Measurements from ENCODE around the gene CACNG3. TPM values are rescaled to one million over a fixed set of nuclear protein-coding genes. Genes with fewer than 3 reads are reported as not detected.
"Not testable (repeated sequence)": the region's sequence is repeated elsewhere in the genome, so short reads cannot be mapped to it uniquely, and the experiment has no call there.

Gene CACNG3
- total RNA-seq, 1 donor = not detected

DNA sequence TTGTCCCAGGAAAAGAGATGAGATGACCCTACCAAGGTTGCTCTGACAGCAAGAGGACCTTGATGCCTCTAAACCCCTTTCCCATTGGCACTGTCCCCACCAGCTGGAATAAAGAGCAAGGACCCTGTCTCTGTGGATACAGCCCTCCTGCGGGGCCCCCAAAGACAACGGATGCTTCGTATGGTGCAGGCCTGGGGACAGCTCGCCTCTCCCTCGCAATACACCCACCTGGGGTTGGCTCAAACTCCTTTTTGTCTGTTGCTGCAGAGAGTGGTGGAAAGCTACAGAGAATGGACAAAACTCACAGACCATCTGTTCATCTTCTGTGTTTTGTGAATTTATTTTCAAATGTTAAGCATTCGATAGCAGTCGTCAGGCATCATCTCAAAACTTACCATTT, 27.6 kb upstream of the CACNG3 start:
- no peak overlapping the region for H3K4me3 ChIP-seq (ENCODE audit: insufficient read depth, low read length)
- H3K4me2 ChIP-seq (ENCODE audit: insufficient read depth, low read length) = no peak overlapping the region
- no peaks in the 10 kb centered on the region for H3K36me3 ChIP-seq (ENCODE audit: insufficient read depth, low read length)
- DNase-seq (ENCODE audit: insufficient read length, low spot score, missing footprints) = no peak
- H3K27ac ChIP-seq (ENCODE audit: low read depth, low read length) = no peak overlapping the region
- no peak overlapping the region for H2AFZ ChIP-seq (ENCODE audit: low read length)
- H3K4me1 ChIP-seq (ENCODE audit: insufficient read depth, low read length) = no peaks in the 10 kb centered on the region
- no peaks in the 10 kb centered on the region for H4K20me1 ChIP-seq (ENCODE audit: insufficient read depth, low read length)
- H3K27me3 ChIP-seq (ENCODE audit: insufficient read depth, low read length) = no peaks in the 10 kb centered on the region
- TF ChIP-seq, protein P1, sequence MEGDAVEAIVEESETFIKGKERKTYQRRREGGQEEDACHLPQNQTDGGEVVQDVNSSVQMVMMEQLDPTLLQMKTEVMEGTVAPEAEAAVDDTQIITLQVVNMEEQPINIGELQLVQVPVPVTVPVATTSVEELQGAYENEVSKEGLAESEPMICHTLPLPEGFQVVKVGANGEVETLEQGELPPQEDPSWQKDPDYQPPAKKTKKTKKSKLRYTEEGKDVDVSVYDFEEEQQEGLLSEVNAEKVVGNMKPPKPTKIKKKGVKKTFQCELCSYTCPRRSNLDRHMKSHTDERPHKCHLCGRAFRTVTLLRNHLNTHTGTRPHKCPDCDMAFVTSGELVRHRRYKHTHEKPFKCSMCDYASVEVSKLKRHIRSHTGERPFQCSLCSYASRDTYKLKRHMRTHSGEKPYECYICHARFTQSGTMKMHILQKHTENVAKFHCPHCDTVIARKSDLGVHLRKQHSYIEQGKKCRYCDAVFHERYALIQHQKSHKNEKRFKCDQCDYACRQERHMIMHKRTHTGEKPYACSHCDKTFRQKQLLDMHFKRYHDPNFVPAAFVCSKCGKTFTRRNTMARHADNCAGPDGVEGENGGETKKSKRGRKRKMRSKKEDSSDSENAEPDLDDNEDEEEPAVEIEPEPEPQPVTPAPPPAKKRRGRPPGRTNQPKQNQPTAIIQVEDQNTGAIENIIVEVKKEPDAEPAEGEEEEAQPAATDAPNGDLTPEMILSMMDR (IDR thresholded peaks at IDR 0.05; ENCODE audit: extremely low read depth, low read depth, low read length) = no peak
- no peaks in the 10 kb centered on the region for H3K9me3 ChIP-seq (ENCODE audit: low read depth, low read length)
- H3K79me2 ChIP-seq (ENCODE audit: insufficient read depth, low read length) = no peaks in the 10 kb centered on the region

- no peak for DNase-seq (ENCODE audit: insufficient read length, low spot score, missing footprints)
- no peak overlapping the region for H3K4me2 ChIP-seq (ENCODE audit: insufficient read depth, low read length)
- H3K4me1 ChIP-seq (ENCODE audit: insufficient read depth, low read length) = no peaks in the 10 kb centered on the region
- no peaks in the 10 kb centered on the region for H4K20me1 ChIP-seq (ENCODE audit: insufficient read depth, low read length)
- H3K9me3 ChIP-seq (ENCODE audit: low read depth, low read length) = no peaks in the 10 kb centered on the region
- H3K27ac ChIP-seq (ENCODE audit: low read depth, low read length) = no peak overlapping the region
- no peaks in the 10 kb centered on the region for H3K79me2 ChIP-seq (ENCODE audit: insufficient read depth, low read length)
- no peaks in the 10 kb centered on the region for H3K36me3 ChIP-seq (ENCODE audit: insufficient read depth, low read length)
- H3K4me3 ChIP-seq (ENCODE audit: insufficient read depth, low read length) = no peak overlapping the region
- H3K27me3 ChIP-seq (ENCODE audit: insufficient read depth, low read length) = no peaks in the 10 kb centered on the region
- no peak overlapping the region for H2AFZ ChIP-seq (ENCODE audit: low read length)
- TF ChIP-seq, protein P1 (IDR thresholded peaks at IDR 0.05; ENCODE audit: extremely low read depth, low read depth, low read length) = no peak
Observed at GRCh38 chr16:24232936-24233335, 23.2 kb upstream of the CACNG3 start.

GRCh38 chr16:24234737-24235136, 21.4 kb upstream of the CACNG3 start:
- Histone ChIP-seq H3K27me3 (ENCODE audit: insufficient read depth, low read length) (no peaks in the 10 kb centered on the region), H3K9me3 (ENCODE audit: low read depth, low read length) (no peaks in the 10 kb centered on the region), H3K4me2 (ENCODE audit: insufficient read depth, low read length) (no peak overlapping the region), H3K36me3 (ENCODE audit: insufficient read depth, low read length) (no peaks in the 10 kb centered on the region), H2AFZ (ENCODE audit: low read length) (no peak overlapping the region), H4K20me1 (ENCODE audit: insufficient read depth, low read length) (no peaks in the 10 kb centered on the region), H3K79me2 (ENCODE audit: insufficient read depth, low read length) (no peaks in the 10 kb centered on the region), H3K4me3 (ENCODE audit: insufficient read depth, low read length) (no peak overlapping the region), H3K27ac (ENCODE audit: low read depth, low read length) (no peak overlapping the region), H3K4me1 (ENCODE audit: insufficient read depth, low read length) (no peaks in the 10 kb centered on the region)
- TF ChIP-seq, protein P1 (IDR thresholded peaks at IDR 0.05; ENCODE audit: extremely low read depth, low read depth, low read length) = no peak
- no peak for DNase-seq (ENCODE audit: insufficient read length, low spot score, missing footprints)

- DNase-seq (ENCODE audit: insufficient read length, low spot score, missing footprints) = no peak
- H3K4me2 ChIP-seq (ENCODE audit: insufficient read depth, low read length) = no peak overlapping the region
Observed at GRCh38 chr16:24235806-24236205, 20.3 kb upstream of the CACNG3 start.

GRCh38 chr16:24238846-24239245, 17.3 kb upstream of the CACNG3 start:
- H2AFZ ChIP-seq (ENCODE audit: low read length); H3K79me2 ChIP-seq (ENCODE audit: insufficient read depth, low read length); H4K20me1 ChIP-seq (ENCODE audit: insufficient read depth, low read length); DNase-seq (ENCODE audit: insufficient read length, low spot score, missing footprints); H3K9me3 ChIP-seq (ENCODE audit: low read depth, low read length); H3K4me2 ChIP-seq (ENCODE audit: insufficient read depth, low read length); H3K4me3 ChIP-seq (ENCODE audit: insufficient read depth, low read length); H3K4me1 ChIP-seq (ENCODE audit: insufficient read depth, low read length); H3K36me3 ChIP-seq (ENCODE audit: insufficient read depth, low read length); H3K27ac ChIP-seq (ENCODE audit: low read depth, low read length); H3K27me3 ChIP-seq (ENCODE audit: insufficient read depth, low read length): not testable (repeated sequence)

More at GRCh38 chr16:24235806-24236205, 20.3 kb upstream of the CACNG3 start:
- H3K79me2 ChIP-seq (ENCODE audit: insufficient read depth, low read length) = no peaks in the 10 kb centered on the region
- H4K20me1 ChIP-seq (ENCODE audit: insufficient read depth, low read length) = no peaks in the 10 kb centered on the region
- no peak overlapping the region for H3K4me3 ChIP-seq (ENCODE audit: insufficient read depth, low read length)
- no peaks in the 10 kb centered on the region for H3K27me3 ChIP-seq (ENCODE audit: insufficient read depth, low read length)
- no peak overlapping the region for H3K27ac ChIP-seq (ENCODE audit: low read depth, low read length)
- H3K4me1 ChIP-seq (ENCODE audit: insufficient read depth, low read length) = no peaks in the 10 kb centered on the region
- H2AFZ ChIP-seq (ENCODE audit: low read length) = no peak overlapping the region
- TF ChIP-seq, protein P1 (IDR thresholded peaks at IDR 0.05; ENCODE audit: extremely low read depth, low read depth, low read length) = no peak
- H3K36me3 ChIP-seq (ENCODE audit: insufficient read depth, low read length) = no peaks in the 10 kb centered on the region
- H3K9me3 ChIP-seq (ENCODE audit: low read depth, low read length) = no peaks in the 10 kb centered on the region

Measured in osteoblast (primary cell).